Breast epithelium (tissue), 3 donors: Measurements from ENCODE around the gene FOXS1.

Source experiments
- CTCF ChIP-seq, 3 donors: fragments of 450-650 bp; IDR thresholded peaks; one replicate each; pipeline ENCODE4 v1.5.1; 2016 to 2017; ENCODE audit warnings: antibody characterized with exemption in 3 of 3, mild to moderate bottlenecking in 3 of 3, moderate library complexity in 3 of 3
- POLR2A ChIP-seq: fragments of 450-650 bp; IDR thresholded peaks from one replicate; pipeline ENCODE4 v1.6.1; 2016; ENCODE audit warnings: antibody characterized with exemption, mild to moderate bottlenecking, moderate library complexity
- POLR2AphosphoS5 ChIP-seq, 3 donors: sonication (generic); formaldehyde crosslinking; IDR thresholded peaks; one replicate each; pipeline ENCODE4 v1.6.1; 2017; ENCODE audit warnings: antibody characterized with exemption in 3 of 3

- TF ChIP-seq CTCF (IDR thresholded peaks at IDR 0.05) (no peak), POLR2AphosphoS5 (IDR thresholded peaks at IDR 0.05) (no peak), POLR2A (no peak)
Observed at GRCh38 chr20:31877684-31878083, 32.3 kb upstream of the FOXS1 start.
